Uterus (tissue), 4 donors: ENCODE measurements around the gene ANKRD30B. TPM values are rescaled to one million over a fixed set of nuclear protein-coding genes. Genes with fewer than 3 reads are reported as not detected.
"Not testable (repeated sequence)": the region's sequence is repeated elsewhere in the genome, so short reads cannot be mapped to it uniquely, and the experiment has no call there.

ENCODE experiments used
- DNase-seq, 2 donors: peaks; one replicate each; pipeline ENCODE4 v3.0.0-alpha.2; 2019 to 2020
- H3K27ac ChIP-seq, 2 donors: fragments of 200-600 bp; sonication (generic); 1 replicate in 1 of 2; 2 replicates in 1 of 2; pipeline ENCODE4 v1.5.1; 2016 to 2018
- H3K27me3 ChIP-seq, 2 donors: fragments of 200-600 bp; sonication (generic); one replicate each; pipeline ENCODE4 v1.5.1; 2018 to 2019; ENCODE audit warnings: control low read depth in 1 of 2
- H3K36me3 ChIP-seq, 2 donors: fragments of 200-600 bp; sonication (generic); one replicate each; pipeline ENCODE4 v1.5.1; 2019; ENCODE audit warnings: control low read depth in 1 of 2
- H3K4me1 ChIP-seq, 2 donors: fragments of 200-600 bp; sonication (generic); one replicate each; pipeline ENCODE4 v1.5.1; 2018 to 2019; ENCODE audit warnings: control low read depth in 1 of 2
- H3K4me3 ChIP-seq, 2 donors: fragments of 200-600 bp; sonication (generic); 1 replicate in 1 of 2; 2 replicates in 1 of 2; pipeline ENCODE4 v1.5.1; 2018 to 2019; ENCODE audit warnings: mild to moderate bottlenecking in 1 of 2
- H3K9me3 ChIP-seq, 2 donors: fragments of 200-600 bp; sonication (generic); one replicate each; pipeline ENCODE4 v1.5.1; 2019; ENCODE audit warnings: control low read depth in 1 of 2
- POLR2A ChIP-seq, 2 donors: fragments of 450-650 bp; IDR thresholded peaks; one replicate each; pipeline ENCODE4 v1.6.1; 2016; ENCODE audit warnings: antibody characterized with exemption in 2 of 2, mild to moderate bottlenecking in 1 of 2, moderate library complexity in 1 of 2
- intact Hi-C: fragments of 100-400 bp; cut with DNase I; formaldehyde crosslinking; loops from one replicate; pipeline ENCODE4 v1.15.1; 2023; ENCODE audit warnings: low total_unique reads
- microRNA-seq: library from miRNA; unstranded; fragments of <30 nt; microRNA quantifications from one replicate; pipeline ENCODE4, GENCODE V29; 2016; ENCODE audit warnings: borderline microRNAs expressed, borderline replicate concordance
- small RNA-seq: library from RNA; depleted of rRNA; stranded (forward); fragments of <200 nt; gene quantifications from one replicate; pipeline ENCODE3, GENCODE V24; 2016
- total RNA-seq, 4 donors: library from RNA; depleted of rRNA in 3 of 4; stranded (reverse); fragments of >200 nt in 3 of 4; gene quantifications; one replicate each; pipeline versions ENCODE4 v1.1.0 to v1.2.4, GENCODE V29; 2014 to 2023
- TF ChIP-seq, protein P1 (sequence below), 4 experiments: fragments of 200-600 bp in 2 of 4; fragments of 450-650 bp in 2 of 4; sonication (generic) in 2 of 4; IDR thresholded peaks; one replicate each; pipeline ENCODE4 v1.5.1; 2016 to 2019; ENCODE audit warnings: antibody characterized with exemption in 4 of 4, mild to moderate bottlenecking in 2 of 4, moderate library complexity in 1 of 4
- donor health status: DM: yes; HTN: yes; CAD: no.

The ANKRD30B gene
- total RNA-seq, 4 donors from 2014 or later, result not detected

DNA sequence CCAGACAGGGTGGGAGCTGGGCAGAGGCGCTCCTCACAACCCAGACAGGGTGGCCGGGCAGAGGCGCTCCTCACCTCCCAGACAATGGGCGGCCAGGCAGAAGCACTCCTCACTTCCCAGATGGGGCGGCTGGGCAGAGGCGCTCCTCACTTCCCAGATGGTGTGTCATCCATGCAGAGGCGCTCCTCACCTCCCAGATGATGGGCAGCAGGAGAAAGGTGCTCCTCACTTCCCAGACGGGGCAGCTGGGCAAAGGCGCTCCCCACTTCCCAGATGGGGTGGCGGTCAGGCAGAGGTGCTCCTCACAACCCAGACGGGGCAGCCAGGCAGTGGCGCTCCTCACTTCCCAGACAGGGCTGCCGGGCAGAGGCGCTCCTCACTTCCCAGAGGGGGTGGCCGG lies 112.0 kb downstream of the ANKRD30B start:
- intact Hi-C loops, result not testable (repeated sequence)

DNA sequence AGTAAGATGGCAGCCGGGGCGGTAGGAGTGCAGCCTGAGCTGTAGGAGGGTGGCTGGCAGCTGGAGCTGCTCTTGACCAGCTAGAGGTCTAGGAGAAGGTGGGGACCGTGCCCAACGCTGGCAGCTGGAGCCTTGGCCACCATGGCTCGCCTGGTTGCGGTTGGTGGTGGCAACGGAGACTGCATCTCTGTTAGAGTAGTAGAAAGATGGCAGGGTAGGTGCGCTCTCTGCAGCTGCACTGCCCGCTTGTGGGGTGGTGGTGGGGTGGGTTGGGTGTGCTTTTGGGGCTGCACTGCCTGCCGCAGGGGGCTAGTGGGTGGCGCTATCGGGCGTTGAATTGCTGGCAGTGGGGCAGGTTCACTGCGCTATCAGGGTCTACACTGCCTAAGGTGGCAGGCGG lies 118.5 kb downstream of the ANKRD30B start:
- H3K4me3 ChIP-seq, H3K27me3 ChIP-seq, H3K27ac ChIP-seq, DNase-seq, H3K36me3 ChIP-seq, H3K4me1 ChIP-seq, H3K9me3 ChIP-seq, intact Hi-C loops: not testable (repeated sequence)

More for the DNA sequence above, 112.0 kb downstream of the ANKRD30B start:
- not testable (repeated sequence) for H3K27me3 ChIP-seq, H3K9me3 ChIP-seq, H3K27ac ChIP-seq, H3K36me3 ChIP-seq, H3K4me1 ChIP-seq, H3K4me3 ChIP-seq, DNase-seq

DNA sequence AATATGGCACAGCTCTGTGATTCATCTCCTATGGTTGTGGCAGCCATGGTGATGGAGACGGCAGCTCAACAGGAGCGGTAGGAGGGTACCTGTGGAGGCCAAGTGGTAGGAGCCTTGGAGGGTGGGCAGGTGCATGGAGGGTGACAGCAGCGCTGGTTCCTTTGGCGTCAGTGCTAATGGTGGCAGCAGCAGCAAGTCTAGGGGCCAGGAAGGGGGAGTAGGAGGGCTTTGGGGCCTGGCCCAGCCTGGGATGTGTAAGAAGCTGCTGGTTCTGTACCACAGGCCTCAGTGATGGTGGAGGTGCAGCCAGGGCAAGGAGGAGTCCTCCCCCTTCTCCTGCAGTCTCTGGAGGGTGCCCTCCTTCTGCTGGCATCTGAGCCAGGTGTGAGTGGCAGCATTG lies 120.0 kb downstream of the ANKRD30B start:
- H3K4me1 ChIP-seq, H3K4me3 ChIP-seq, H3K36me3 ChIP-seq, DNase-seq, H3K27ac ChIP-seq, H3K9me3 ChIP-seq, intact Hi-C loops, H3K27me3 ChIP-seq: not testable (repeated sequence)

DNA sequence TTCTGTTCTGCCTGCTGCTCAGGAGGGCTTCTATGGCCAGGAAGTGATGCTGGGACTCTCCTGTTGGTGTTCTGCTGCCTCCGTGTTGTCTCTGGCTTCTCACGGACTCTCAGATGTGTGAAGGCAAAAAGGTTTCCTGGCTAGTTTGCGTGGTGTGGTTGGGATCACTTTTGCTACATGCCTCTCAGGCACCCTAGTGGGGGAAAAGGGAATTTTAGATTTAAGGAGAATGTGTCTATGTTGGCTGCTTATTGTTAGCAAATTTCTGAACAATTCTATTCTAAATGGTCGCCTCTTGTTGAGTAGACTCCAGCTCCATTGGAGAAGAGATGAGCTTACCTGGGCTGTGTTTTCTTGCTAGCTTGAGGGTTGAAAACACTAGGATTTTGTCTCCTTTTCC lies 120.9 kb downstream of the ANKRD30B start:
- H3K4me3 ChIP-seq, H3K4me1 ChIP-seq, H3K27me3 ChIP-seq, DNase-seq, H3K36me3 ChIP-seq, H3K27ac ChIP-seq, H3K9me3 ChIP-seq, intact Hi-C loops: not testable (repeated sequence)

DNA sequence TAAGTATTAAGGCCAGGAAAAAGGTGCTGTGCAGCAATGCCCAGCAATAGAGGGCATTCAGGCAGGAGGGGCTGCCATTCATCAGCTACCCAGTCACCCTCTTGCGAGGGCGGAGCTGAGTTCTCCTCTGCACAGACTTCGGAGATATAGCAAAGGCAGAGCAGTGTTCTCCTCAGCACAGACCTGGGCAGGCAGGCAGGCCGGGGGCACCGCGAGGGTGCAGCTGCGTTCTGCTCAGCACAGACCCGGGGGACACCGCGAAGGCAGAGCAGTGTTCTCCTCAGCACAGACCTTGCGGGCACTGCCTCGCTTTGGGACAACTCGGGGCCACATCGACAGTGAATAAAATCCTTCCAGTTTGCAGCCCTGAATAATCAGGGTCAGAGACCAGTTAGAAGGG lies 130.9 kb downstream of the ANKRD30B start:
- H3K36me3 ChIP-seq, H3K27me3 ChIP-seq, H3K9me3 ChIP-seq, intact Hi-C loops, H3K4me3 ChIP-seq, H3K4me1 ChIP-seq, DNase-seq, H3K27ac ChIP-seq: not testable (repeated sequence)

DNA sequence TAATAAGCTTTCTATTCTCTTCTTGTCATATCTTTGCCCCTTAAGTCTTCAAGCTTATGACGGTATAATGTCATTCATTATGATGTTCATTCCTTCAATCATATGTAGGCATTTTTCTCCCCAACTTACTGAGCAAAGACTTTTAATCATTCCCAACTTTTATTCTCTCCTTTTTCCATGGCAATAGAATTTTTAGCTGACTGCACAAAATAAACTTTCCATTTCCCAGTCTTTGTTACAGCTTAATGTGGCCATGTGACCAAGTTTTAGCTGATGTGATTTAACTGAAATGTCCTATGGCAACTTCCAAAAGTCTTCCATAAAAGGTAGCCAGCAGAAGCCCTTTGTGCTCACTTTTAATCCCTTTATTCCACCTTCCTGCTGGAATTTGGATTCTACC lies 152.5 kb downstream of the ANKRD30B start:
- Histone ChIP-seq H3K9me3 (no peaks in the 10 kb centered on the region), H3K36me3 (no peaks in the 10 kb centered on the region), H3K4me1 (no peaks in the 10 kb centered on the region), H3K27me3 (no peaks in the 10 kb centered on the region), H3K4me3 (no peak overlapping the region), H3K27ac (no peak overlapping the region)
- TF ChIP-seq POLR2A (IDR thresholded peaks at IDR 0.05), result no peak
- TF ChIP-seq, protein P1, sequence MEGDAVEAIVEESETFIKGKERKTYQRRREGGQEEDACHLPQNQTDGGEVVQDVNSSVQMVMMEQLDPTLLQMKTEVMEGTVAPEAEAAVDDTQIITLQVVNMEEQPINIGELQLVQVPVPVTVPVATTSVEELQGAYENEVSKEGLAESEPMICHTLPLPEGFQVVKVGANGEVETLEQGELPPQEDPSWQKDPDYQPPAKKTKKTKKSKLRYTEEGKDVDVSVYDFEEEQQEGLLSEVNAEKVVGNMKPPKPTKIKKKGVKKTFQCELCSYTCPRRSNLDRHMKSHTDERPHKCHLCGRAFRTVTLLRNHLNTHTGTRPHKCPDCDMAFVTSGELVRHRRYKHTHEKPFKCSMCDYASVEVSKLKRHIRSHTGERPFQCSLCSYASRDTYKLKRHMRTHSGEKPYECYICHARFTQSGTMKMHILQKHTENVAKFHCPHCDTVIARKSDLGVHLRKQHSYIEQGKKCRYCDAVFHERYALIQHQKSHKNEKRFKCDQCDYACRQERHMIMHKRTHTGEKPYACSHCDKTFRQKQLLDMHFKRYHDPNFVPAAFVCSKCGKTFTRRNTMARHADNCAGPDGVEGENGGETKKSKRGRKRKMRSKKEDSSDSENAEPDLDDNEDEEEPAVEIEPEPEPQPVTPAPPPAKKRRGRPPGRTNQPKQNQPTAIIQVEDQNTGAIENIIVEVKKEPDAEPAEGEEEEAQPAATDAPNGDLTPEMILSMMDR (IDR thresholded peaks at IDR 0.05), result no peak
- intact Hi-C loops, result no loop called here
- DNase-seq, result no peak

Small RNA genes within 50 kb of the gene (microRNA-seq; reads per million reads assigned to microRNA genes)
- gene MIR3156-2, result not detected

Small RNA genes within 50 kb of the gene (small RNA-seq; reads per million reads assigned to genes)
- gene MIR3156-2 (not detected), gene RNU6-1210P (not detected)

Other genes starting within 250 kb of the ANKRD30B start
- gene POTEC, start 204.6 kb upstream of the ANKRD30B start, total RNA-seq, result not detected